ENCODE results near the gene PKD1L1. TPM values are rescaled to one million over a fixed set of nuclear protein-coding genes. Genes with fewer than 3 reads are reported as not detected.

PKD1L1 gene
- total RNA-seq, 2 donors from 2014 or later: 0.13 to 0.20 TPM

DNA sequence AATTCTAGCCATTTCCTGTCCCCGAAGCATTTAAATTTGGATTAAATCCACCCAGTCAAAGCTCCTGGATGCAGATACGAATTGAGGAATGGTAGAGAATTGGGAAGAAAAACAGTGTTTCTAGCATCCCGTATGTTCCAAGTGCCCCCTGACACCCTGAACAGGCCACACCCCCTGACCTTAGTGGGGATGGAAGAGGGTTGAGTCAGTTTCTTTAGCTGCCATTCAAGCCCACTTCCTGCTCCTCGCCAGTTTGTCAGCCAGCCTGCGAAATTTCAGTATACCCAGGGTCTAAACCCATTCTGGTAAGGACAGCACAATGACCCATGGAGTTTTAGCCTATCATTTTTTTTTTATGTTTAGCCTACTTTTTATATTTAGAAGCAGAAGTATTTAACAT lies 101.1 kb downstream of the PKD1L1 start:
- Histone ChIP-seq H3K4me1 (ENCODE audit: control insufficient read depth, insufficient read depth, low read length) (no peaks in the 10 kb centered on the region), H3K9ac (ENCODE audit: extremely low read depth, low read length, poor library complexity, severe bottlenecking) (no peak overlapping the region), H3K27me3 (ENCODE audit: control insufficient read depth, insufficient read depth, low read length, poor library complexity, severe bottlenecking) (no peaks in the 10 kb centered on the region), H3K27ac (ENCODE audit: low read depth, low read length) (no peak overlapping the region), H3K36me3 (ENCODE audit: control insufficient read depth, insufficient read depth, low read length) (no peaks in the 10 kb centered on the region), H3K4me3 (ENCODE audit: low read length) (no peak overlapping the region), H3K9me3 (ENCODE audit: control insufficient read depth, low read length) (no peaks in the 10 kb centered on the region)
- no peaks in the 10 kb centered on the region for H3K9me3 Mint-ChIP-seq
- 67 to 83% methylated on average over 1 to 5 of the region's 5 CpGs for WGBS, 2 experiments (ENCODE audit: insufficient coverage in 1 of 2, insufficient read length in 1 of 2)
- H3K4me3 Mint-ChIP-seq: no peak overlapping the region
- DNase-seq: no peak
- H3K27me3 Mint-ChIP-seq (ENCODE audit: insufficient read depth): no peaks in the 10 kb centered on the region
- no peaks in the 10 kb centered on the region for H3K4me1 Mint-ChIP-seq
- H3K27ac Mint-ChIP-seq: no peak overlapping the region
- H3K36me3 Mint-ChIP-seq (ENCODE audit: low read depth): no peaks in the 10 kb centered on the region
- TF ChIP-seq, protein P1, sequence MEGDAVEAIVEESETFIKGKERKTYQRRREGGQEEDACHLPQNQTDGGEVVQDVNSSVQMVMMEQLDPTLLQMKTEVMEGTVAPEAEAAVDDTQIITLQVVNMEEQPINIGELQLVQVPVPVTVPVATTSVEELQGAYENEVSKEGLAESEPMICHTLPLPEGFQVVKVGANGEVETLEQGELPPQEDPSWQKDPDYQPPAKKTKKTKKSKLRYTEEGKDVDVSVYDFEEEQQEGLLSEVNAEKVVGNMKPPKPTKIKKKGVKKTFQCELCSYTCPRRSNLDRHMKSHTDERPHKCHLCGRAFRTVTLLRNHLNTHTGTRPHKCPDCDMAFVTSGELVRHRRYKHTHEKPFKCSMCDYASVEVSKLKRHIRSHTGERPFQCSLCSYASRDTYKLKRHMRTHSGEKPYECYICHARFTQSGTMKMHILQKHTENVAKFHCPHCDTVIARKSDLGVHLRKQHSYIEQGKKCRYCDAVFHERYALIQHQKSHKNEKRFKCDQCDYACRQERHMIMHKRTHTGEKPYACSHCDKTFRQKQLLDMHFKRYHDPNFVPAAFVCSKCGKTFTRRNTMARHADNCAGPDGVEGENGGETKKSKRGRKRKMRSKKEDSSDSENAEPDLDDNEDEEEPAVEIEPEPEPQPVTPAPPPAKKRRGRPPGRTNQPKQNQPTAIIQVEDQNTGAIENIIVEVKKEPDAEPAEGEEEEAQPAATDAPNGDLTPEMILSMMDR (conservative IDR thresholded peaks at IDR 0.05): no peak

DNA sequence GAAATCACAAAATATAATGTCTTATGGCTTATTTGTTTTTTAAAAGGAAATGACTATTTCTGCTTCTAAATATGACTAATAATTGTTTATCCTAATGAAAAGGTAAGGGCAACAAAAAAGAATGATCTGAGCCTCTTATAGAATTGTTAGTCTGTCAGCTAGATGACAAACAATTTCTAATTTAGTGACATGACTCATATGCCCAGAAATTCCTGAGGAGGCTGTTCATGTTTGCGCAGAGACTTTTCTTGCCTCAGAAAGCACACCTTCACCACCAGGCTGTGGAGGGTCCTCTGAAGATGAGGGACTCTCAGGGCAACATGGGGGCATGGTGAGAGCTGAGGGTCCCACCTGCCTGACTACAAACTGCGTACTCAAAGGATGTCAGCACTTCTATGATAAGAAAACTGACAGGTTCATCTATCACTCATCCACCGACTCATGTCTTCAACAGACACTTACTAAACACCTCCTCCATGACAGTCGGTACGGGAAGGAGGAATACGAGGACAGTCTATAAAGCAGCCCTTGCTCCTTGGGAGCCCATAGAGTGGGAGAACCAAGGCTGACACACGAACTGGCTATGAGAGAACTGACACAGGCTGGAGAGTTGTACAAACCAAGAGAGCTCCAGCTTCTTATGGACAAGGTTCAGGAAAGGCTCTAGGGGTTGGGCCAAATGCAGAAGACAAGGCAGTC lies 102.0 kb downstream of the PKD1L1 start:
- Mint-ChIP-seq H3K4me1 (no peaks in the 10 kb centered on the region), H3K9me3 (no peaks in the 10 kb centered on the region), H3K36me3 (ENCODE audit: low read depth) (no peaks in the 10 kb centered on the region), H3K4me3 (no peak overlapping the region), H3K27ac (no peak overlapping the region), H3K27me3 (ENCODE audit: insufficient read depth) (no peaks in the 10 kb centered on the region)
- TF ChIP-seq, protein P1 (conservative IDR thresholded peaks at IDR 0.05): no peak
- no peak overlapping the region for H3K9ac ChIP-seq (ENCODE audit: extremely low read depth, low read length, poor library complexity, severe bottlenecking)
- no peaks in the 10 kb centered on the region for H3K27me3 ChIP-seq (ENCODE audit: control insufficient read depth, insufficient read depth, low read length, poor library complexity, severe bottlenecking)
- no peaks in the 10 kb centered on the region for H3K9me3 ChIP-seq (ENCODE audit: control insufficient read depth, low read length)
- WGBS, 2 experiments (ENCODE audit: insufficient coverage in 1 of 2, insufficient read length in 1 of 2): 93 to 95% methylated on average over 4 to 7 of the region's 7 CpGs
- no peak overlapping the region for H3K4me3 ChIP-seq (ENCODE audit: low read length)
- H3K4me1 ChIP-seq (ENCODE audit: control insufficient read depth, insufficient read depth, low read length): no peaks in the 10 kb centered on the region
- H3K36me3 ChIP-seq (ENCODE audit: control insufficient read depth, insufficient read depth, low read length): no peaks in the 10 kb centered on the region
- DNase-seq: no peak
- H3K27ac ChIP-seq (ENCODE audit: low read depth, low read length): no peak overlapping the region

DNA sequence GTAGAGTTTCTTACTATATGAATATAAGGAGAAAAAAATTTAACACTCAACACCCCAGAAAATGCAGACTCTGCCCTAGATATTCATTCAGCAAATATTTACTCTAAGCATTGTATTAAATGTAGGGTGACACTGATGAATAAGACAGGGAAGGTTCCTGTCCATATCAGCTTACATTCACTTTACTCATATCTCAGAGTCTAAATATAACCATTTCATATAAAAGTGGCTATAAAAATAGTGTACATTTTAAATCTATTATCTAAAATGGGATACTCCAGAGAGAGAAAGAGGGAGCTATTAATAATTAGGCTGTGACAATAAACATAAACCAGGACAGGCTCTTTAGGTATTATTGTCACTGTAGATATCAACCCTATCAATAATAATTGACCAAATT lies 104.0 kb downstream of the PKD1L1 start:
- Histone ChIP-seq H3K9me3 (ENCODE audit: control insufficient read depth, low read length) (no peaks in the 10 kb centered on the region), H3K27me3 (ENCODE audit: control insufficient read depth, insufficient read depth, low read length, poor library complexity, severe bottlenecking) (no peaks in the 10 kb centered on the region), H3K9ac (ENCODE audit: extremely low read depth, low read length, poor library complexity, severe bottlenecking) (no peak overlapping the region), H3K36me3 (ENCODE audit: control insufficient read depth, insufficient read depth, low read length) (no peaks in the 10 kb centered on the region), H3K4me1 (ENCODE audit: control insufficient read depth, insufficient read depth, low read length) (no peaks in the 10 kb centered on the region), H3K27ac (ENCODE audit: low read depth, low read length) (no peak overlapping the region), H3K4me3 (ENCODE audit: low read length) (no peak overlapping the region)
- Mint-ChIP-seq H3K4me3 (no peak overlapping the region), H3K27me3 (ENCODE audit: insufficient read depth) (peaks cover 3% of the 10 kb centered on the region), H3K27ac (no peak overlapping the region), H3K4me1 (no peaks in the 10 kb centered on the region), H3K9me3 (no peaks in the 10 kb centered on the region), H3K36me3 (ENCODE audit: low read depth) (no peaks in the 10 kb centered on the region)
- TF ChIP-seq, protein P1 (conservative IDR thresholded peaks at IDR 0.05): no peak
- DNase-seq: no peak
